Trophoblast cell (in vitro differentiated cells and primary cell): ENCODE measurements around the gene PCDHA10.
"Not testable (repeated sequence)": the region's sequence is repeated elsewhere in the genome, so short reads cannot be mapped to it uniquely, and the experiment has no call there.

Source experiments
- DNase-seq, 2 donors: peaks; one replicate each; pipeline ENCODE4 v3.0.0-alpha.2; 2016
- H2AFZ ChIP-seq: 2 replicates; pipeline ENCODE4 v1.6.1; 2013; ENCODE audit warnings: low read length, moderate library complexity, mild to moderate bottlenecking; ENCODE audit not compliant: insufficient read depth, poor library complexity
- H2AK5ac ChIP-seq: 2 replicates; pipeline ENCODE4 v1.6.1; 2013; ENCODE audit warnings: mild to moderate bottlenecking, low read length
- H2BK120ac ChIP-seq: 2 replicates; pipeline ENCODE4 v1.6.1; 2013; ENCODE audit warnings: low read length, mild to moderate bottlenecking, moderate library complexity; ENCODE audit not compliant: insufficient read depth, poor library complexity
- H2BK12ac ChIP-seq: 2 replicates; pipeline ENCODE4 v1.6.1; 2013; ENCODE audit warnings: mild to moderate bottlenecking, low read length, moderate library complexity
- H2BK5ac ChIP-seq: 2 replicates; pipeline ENCODE4 v1.6.1; 2013; ENCODE audit warnings: low read length, low read depth, moderate library complexity, mild to moderate bottlenecking; ENCODE audit not compliant: poor library complexity
- H3K14ac ChIP-seq: 2 replicates; pipeline ENCODE4 v1.6.1; 2013; ENCODE audit warnings: mild to moderate bottlenecking, low read length
- H3K18ac ChIP-seq: 2 replicates; pipeline ENCODE4 v1.6.1; 2013; ENCODE audit warnings: mild to moderate bottlenecking, low read length
- H3K23ac ChIP-seq: 2 replicates; pipeline ENCODE4 v1.6.1; 2013; ENCODE audit warnings: low read length
- H3K27ac ChIP-seq: 2 replicates; pipeline ENCODE4 v1.5.1; 2013; ENCODE audit warnings: low read depth, mild to moderate bottlenecking, inconsistent platforms, low read length, moderate library complexity
- H3K27me3 ChIP-seq: 2 replicates; pipeline ENCODE4 v1.6.1; 2013; ENCODE audit warnings: inconsistent platforms, mild to moderate bottlenecking, low read length, moderate library complexity; ENCODE audit not compliant: insufficient read depth
- H3K36me3 ChIP-seq, 2 experiments: 1 replicate in 1 of 2; 2 replicates in 1 of 2; pipeline ENCODE4 v1.6.1; 2013; ENCODE audit warnings: low read length in 2 of 2, mild to moderate bottlenecking in 2 of 2, moderate library complexity in 1 of 2; ENCODE audit not compliant: insufficient read depth in 2 of 2, control insufficient read depth in 1 of 2
- H3K4ac ChIP-seq: 2 replicates; pipeline ENCODE4 v1.6.1; 2013; ENCODE audit warnings: low read depth, mild to moderate bottlenecking, low read length, moderate library complexity
- H3K4me1 ChIP-seq, 2 experiments: 1 replicate in 1 of 2; 2 replicates in 1 of 2; pipeline ENCODE4 v1.6.1; 2013; ENCODE audit warnings: low read length in 2 of 2, mild to moderate bottlenecking in 2 of 2, moderate library complexity in 1 of 2; ENCODE audit not compliant: insufficient read depth in 2 of 2, control insufficient read depth in 1 of 2
- H3K4me2 ChIP-seq: 2 replicates; pipeline ENCODE4 v1.6.1; 2013; ENCODE audit warnings: inconsistent platforms, mild to moderate bottlenecking, low read length, moderate library complexity
- H3K4me3 ChIP-seq: 2 replicates; pipeline ENCODE4 v1.5.1; 2013; ENCODE audit warnings: mild to moderate bottlenecking, low read depth, low read length, inconsistent platforms
- H3K79me1 ChIP-seq: one replicate; pipeline ENCODE4 v1.6.1; 2013; ENCODE audit warnings: low read length
- H3K79me2 ChIP-seq: 2 replicates; pipeline ENCODE4 v1.6.1; 2013; ENCODE audit warnings: low read length, mild to moderate bottlenecking; ENCODE audit not compliant: control insufficient read depth, insufficient read depth, poor library complexity
- H3K9ac ChIP-seq: 2 replicates; pipeline ENCODE4 v1.6.1; 2013; ENCODE audit warnings: mild to moderate bottlenecking, low read length
- H3K9me3 ChIP-seq: 2 replicates; pipeline ENCODE4 v1.6.1; 2013; ENCODE audit warnings: low read depth, mild to moderate bottlenecking, control low read depth, inconsistent platforms, low read length; ENCODE audit not compliant: insufficient read depth
- H4K12ac ChIP-seq: 2 replicates; pipeline ENCODE4 v1.6.1; 2013; ENCODE audit warnings: low read depth, mild to moderate bottlenecking, low read length, moderate library complexity
- H4K8ac ChIP-seq: 2 replicates; pipeline ENCODE4 v1.6.1; 2013; ENCODE audit warnings: low read depth, mild to moderate bottlenecking, low read length, moderate library complexity
- H4K91ac ChIP-seq: one replicate; pipeline ENCODE4 v1.6.1; 2013; ENCODE audit warnings: low read depth, mild to moderate bottlenecking, low read length, moderate library complexity
- WGBS: extraction: QIAGEN DNeasy Blood & Tissue Kit; methylation state at CpG from one replicate; pipeline ENCODE4 v1.1.7; 2013; ENCODE audit warnings: missing lambda C conversion rate; ENCODE audit not compliant: insufficient read length, insufficient coverage; ENCODE audit errors: extremely low coverage; 5-methylcytosine and 5-hydroxymethylcytosine counted together

The PCDHA10 gene

GRCh38 chr5:140827704-140828361 is 27.9 kb upstream of the PCDHA10 start, which contains the start of gene PCDHA6:
Gene PCDHA6 (plus strand): TSS chr5:140827960. CDS start chr5:140828092, 132 bp downstream.
- Histone ChIP-seq H2BK5ac (no peak within 1 kb of the TSS), H3K4me1 (no peaks in the 10 kb centered on the region), H3K4ac (no peak within 1 kb of the TSS), H3K36me3 (peaks cover 8 to 9% of the 10 kb centered on the region in 2 experiments), H3K79me1 (no peaks in the 10 kb centered on the region), H3K4me2 (peak within 1 kb of the TSS; percentile 39), H2BK120ac (no peak within 1 kb of the TSS), H2AFZ (peak within 1 kb of the TSS; percentile 60), H3K23ac (no peak within 1 kb of the TSS), H3K27me3 (no peaks in the 10 kb centered on the region), H3K27ac (no peak within 1 kb of the TSS), H4K12ac (peak within 1 kb of the TSS; percentile 51), H4K8ac (no peak within 1 kb of the TSS), H3K4me3 (peak within 1 kb of the TSS; percentile 75), H3K14ac (peak within 1 kb of the TSS; percentile 72), H3K18ac (peak within 1 kb of the TSS; percentile 82), H3K79me2 (no peaks in the 10 kb centered on the region), H3K9ac (no peak within 1 kb of the TSS), H2BK12ac (no peak within 1 kb of the TSS), H4K91ac (peak within 1 kb of the TSS; percentile 28), H2AK5ac (no peak within 1 kb of the TSS), H3K9me3 (peaks cover 3% of the 10 kb centered on the region)
- WGBS: no CpG with 5 or more reads among the region's 27 CpGs
- DNase-seq: no peak

DNA sequence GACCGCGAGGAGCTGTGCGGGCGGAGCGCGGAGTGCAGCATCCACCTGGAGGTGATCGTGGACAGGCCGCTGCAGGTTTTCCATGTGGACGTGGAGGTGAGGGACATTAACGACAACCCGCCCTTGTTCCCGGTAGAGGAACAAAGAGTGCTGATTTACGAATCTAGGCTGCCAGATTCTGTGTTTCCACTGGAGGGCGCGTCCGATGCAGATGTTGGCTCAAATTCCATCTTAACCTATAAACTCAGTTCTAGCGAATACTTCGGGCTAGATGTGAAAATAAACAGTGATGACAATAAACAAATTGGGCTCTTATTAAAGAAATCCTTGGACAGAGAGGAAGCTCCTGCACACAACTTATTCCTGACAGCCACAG is 27.3 kb upstream of the PCDHA10 start:
- H3K36me3 ChIP-seq: peaks cover 7 to 8% of the 10 kb centered on the region in 2 experiments
- H4K8ac ChIP-seq: no peak overlapping the region
- H2AK5ac ChIP-seq: no peak overlapping the region
- no peak overlapping the region for H2BK120ac ChIP-seq
- no peak overlapping the region for H2BK5ac ChIP-seq
- peaks cover 2% of the 10 kb centered on the region for H3K9me3 ChIP-seq
- H3K79me2 ChIP-seq: no peaks in the 10 kb centered on the region
- DNase-seq: no peak
- no peak overlapping the region for H2BK12ac ChIP-seq
- H3K4me1 ChIP-seq: no peaks in the 10 kb centered on the region
- H3K4me3 ChIP-seq: peak overlapping the region; percentile 75
- H4K91ac ChIP-seq: no peak overlapping the region
- no peak overlapping the region for H3K18ac ChIP-seq
- H3K27ac ChIP-seq: no peak overlapping the region
- H3K14ac ChIP-seq: no peak overlapping the region
- H2AFZ ChIP-seq: no peak overlapping the region
- H4K12ac ChIP-seq: no peak overlapping the region
- WGBS: no CpG with 5 or more reads among the region's 18 CpGs
- H3K27me3 ChIP-seq: no peaks in the 10 kb centered on the region
- H3K4me2 ChIP-seq: peak overlapping the region; percentile 39
- no peaks in the 10 kb centered on the region for H3K79me1 ChIP-seq
- no peak overlapping the region for H3K23ac ChIP-seq
- H3K4ac ChIP-seq: no peak overlapping the region
- no peak overlapping the region for H3K9ac ChIP-seq

DNA sequence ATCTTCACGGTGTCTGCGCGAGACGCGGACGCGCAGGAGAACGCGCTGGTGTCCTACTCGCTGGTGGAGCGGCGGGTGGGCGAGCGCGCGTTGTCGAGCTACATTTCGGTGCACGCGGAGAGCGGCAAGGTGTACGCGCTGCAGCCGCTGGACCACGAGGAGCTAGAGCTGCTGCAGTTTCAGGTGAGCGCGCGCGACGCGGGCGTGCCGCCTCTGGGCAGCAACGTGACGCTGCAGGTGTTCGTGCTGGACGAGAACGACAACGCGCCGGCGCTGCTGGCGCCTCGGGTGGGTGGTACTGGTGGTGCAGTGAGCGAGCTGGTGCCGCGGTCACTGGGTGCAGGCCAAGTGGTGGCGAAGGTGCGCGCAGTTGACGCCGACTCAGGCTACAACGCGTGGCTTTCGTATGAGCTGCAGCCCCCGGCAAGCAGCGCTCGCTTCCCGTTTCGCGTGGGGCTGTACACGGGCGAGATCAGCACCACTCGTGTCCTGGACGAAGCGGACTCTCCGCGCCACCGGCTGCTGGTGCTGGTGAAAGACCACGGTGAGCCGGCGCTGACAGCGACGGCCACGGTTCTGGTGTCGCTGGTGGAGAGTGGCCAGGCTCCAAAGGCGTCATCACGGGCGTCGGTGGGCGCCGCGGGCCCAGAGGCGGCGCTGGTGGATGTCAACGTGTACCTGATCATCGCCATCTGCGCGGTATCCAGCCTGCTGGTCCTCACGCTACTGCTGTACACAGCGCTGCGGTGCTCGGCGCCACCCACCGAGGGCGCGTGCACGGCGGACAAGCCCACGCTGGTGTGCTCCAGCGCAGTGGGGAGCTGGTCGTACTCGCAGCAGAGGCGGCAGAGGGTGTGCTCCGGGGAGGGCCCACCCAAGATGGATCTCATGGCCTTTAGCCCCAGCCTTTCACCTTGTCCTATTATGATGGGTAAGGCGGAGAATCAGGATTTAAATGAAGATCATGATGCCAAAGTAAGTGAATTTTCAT is 25.9 kb upstream of the PCDHA10 start:
- H3K23ac ChIP-seq, H2AK5ac ChIP-seq, H3K79me2 ChIP-seq, H2BK12ac ChIP-seq, H3K14ac ChIP-seq, H3K9me3 ChIP-seq, H3K18ac ChIP-seq, H3K4me3 ChIP-seq, H3K4me2 ChIP-seq, H3K79me1 ChIP-seq, H3K4ac ChIP-seq, H3K36me3 ChIP-seq, H2BK120ac ChIP-seq, H4K8ac ChIP-seq, H4K91ac ChIP-seq, H4K12ac ChIP-seq, DNase-seq, H3K9ac ChIP-seq, H2BK5ac ChIP-seq, H3K4me1 ChIP-seq, H3K27me3 ChIP-seq, H3K27ac ChIP-seq, H2AFZ ChIP-seq: not testable (repeated sequence)
- no CpG with 5 or more reads among the region's 106 CpGs for WGBS

DNA sequence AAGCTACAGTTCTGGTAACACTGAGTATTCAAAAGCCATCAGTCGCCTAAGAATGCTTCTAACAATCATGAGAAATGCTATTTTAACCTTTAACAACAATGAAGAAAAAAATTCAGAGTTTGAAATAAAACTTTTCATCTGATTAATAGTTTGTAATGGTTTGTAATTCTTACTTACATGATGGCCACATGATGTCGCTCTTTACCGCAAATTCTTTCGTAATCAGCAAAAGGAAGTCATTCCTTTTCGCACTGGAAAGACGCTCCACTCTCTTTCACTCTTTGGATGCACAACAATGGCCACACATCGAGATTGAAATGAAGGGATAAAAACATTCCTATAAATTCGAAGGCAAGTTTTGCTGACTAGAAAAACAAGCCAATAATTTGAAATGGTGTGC is 21.7 kb upstream of the PCDHA10 start, which contains the start of gene PCDHA7:
Gene PCDHA7, plus strand, starts transcription at position 277 of the 400 bp plus-strand sequence. Its CDS starts 115 bp downstream, at position 392.
- no peak within 1 kb of the TSS for H3K4ac ChIP-seq
- no peak within 1 kb of the TSS for H2BK5ac ChIP-seq
- no peak within 1 kb of the TSS for H3K14ac ChIP-seq
- no peak within 1 kb of the TSS for H3K27ac ChIP-seq
- H4K91ac ChIP-seq: no peak within 1 kb of the TSS
- no peaks in the 10 kb centered on the region for H3K27me3 ChIP-seq
- H2AK5ac ChIP-seq: no peak within 1 kb of the TSS
- H3K4me2 ChIP-seq: no peak within 1 kb of the TSS
- peaks cover 8 to 9% of the 10 kb centered on the region in 2 experiments for H3K36me3 ChIP-seq
- no peak within 1 kb of the TSS for H2AFZ ChIP-seq
- no peak within 1 kb of the TSS for H3K23ac ChIP-seq
- no peak within 1 kb of the TSS for H4K12ac ChIP-seq
- H2BK120ac ChIP-seq: no peak within 1 kb of the TSS
- peaks cover 18% of the 10 kb centered on the region for H3K9me3 ChIP-seq
- no peaks in the 10 kb centered on the region for H3K79me2 ChIP-seq
- no peak within 1 kb of the TSS for H4K8ac ChIP-seq
- H2BK12ac ChIP-seq: no peak within 1 kb of the TSS
- no peaks in the 10 kb centered on the region for H3K4me1 ChIP-seq
- H3K79me1 ChIP-seq: no peaks in the 10 kb centered on the region
- H3K18ac ChIP-seq: no peak within 1 kb of the TSS
- WGBS: no CpG with 5 or more reads among the region's 8 CpGs
- H3K9ac ChIP-seq: peak within 1 kb of the TSS; percentile 53
- no peak for DNase-seq
- H3K4me3 ChIP-seq: no peak within 1 kb of the TSS
